H1 (cell line): ENCODE data around the gene TSC2. TPM values are rescaled to one million over a fixed set of nuclear protein-coding genes. Genes with fewer than 3 reads are reported as not detected.

Experiments used
- CTCF ChIP-seq, 3 experiments: IDR thresholded peaks; 1 replicate in 2 of 3; 2 replicates in 1 of 3; pipeline versions ENCODE4 v1.5.1 to v1.6.1; 2011; ENCODE audit warnings: low read length in 3 of 3, mild to moderate bottlenecking in 3 of 3, inconsistent platforms in 2 of 3, low read depth in 1 of 3, moderate library complexity in 1 of 3; ENCODE audit not compliant: insufficient read depth in 1 of 3; ENCODE audit errors: control extremely low read depth in 1 of 3
- EZH2 ChIP-seq: fragments of 200-600 bp; sonication (generic); IDR thresholded peaks from 2 replicates; pipeline ENCODE4 v1.7.1; 2012; ENCODE audit warnings: low read depth, mild to moderate bottlenecking, moderate library complexity, low read length, inconsistent platforms; ENCODE audit not compliant: severe bottlenecking
- HDAC2 ChIP-seq, 2 experiments: fragments of 300-600 bp in 1 of 2; sonication (generic) in 1 of 2; IDR thresholded peaks; 2 replicates each; pipeline ENCODE4 v1.6.1; 2011 to 2012; ENCODE audit warnings: low read depth in 2 of 2, low read length in 2 of 2, mild to moderate bottlenecking in 2 of 2, moderate library complexity in 2 of 2, borderline replicate concordance in 1 of 2, inconsistent platforms in 1 of 2
- KDM4A ChIP-seq: IDR thresholded peaks from one replicate; pipeline ENCODE4 v1.7.1; 2012; ENCODE audit warnings: low read depth, mild to moderate bottlenecking, moderate library complexity, low read length, inconsistent platforms; ENCODE audit not compliant: severe bottlenecking
- NANOG ChIP-seq: IDR thresholded peaks from 2 replicates; pipeline ENCODE4 v1.6.1; 2011; ENCODE audit warnings: low read length, low read depth, mild to moderate bottlenecking, inconsistent platforms; ENCODE audit not compliant: insufficient read depth, poor library complexity, severe bottlenecking
- POLR2AphosphoS5 ChIP-seq: IDR thresholded peaks from 2 replicates; pipeline ENCODE4 v1.6.1; 2011; ENCODE audit warnings: low read depth, low read length
- RNF2 ChIP-seq: fragments of 200-900, 300-1000 bp; sonication (generic); IDR thresholded peaks from 2 replicates; pipeline ENCODE4 v1.7.1; 2016; ENCODE audit warnings: borderline replicate concordance, low read depth, mild to moderate bottlenecking, antibody characterized with exemption, low read length; ENCODE audit not compliant: poor library complexity, severe bottlenecking; ENCODE audit errors: missing control alignments
- SP4 ChIP-seq: IDR thresholded peaks from 2 replicates; pipeline ENCODE4 v1.6.1; 2012; ENCODE audit warnings: low read length, inconsistent platforms
- polyA plus RNA-seq, 7 experiments: library from polyadenylated mRNA; depleted of rRNA in 3 of 7; stranded (reverse) in 5 of 7; unstranded in 2 of 7; fragments of >200 nt in 5 of 7; fragments of 200-250 nt in 2 of 7; gene quantifications; 1 replicate in 5 of 7; 2 replicates in 1 of 7; 4 replicates in 1 of 7; pipeline versions ENCODE4 v1.2.1 to v1.2.3, GENCODE V29; 2011 to 2013; ENCODE audit warnings: missing spikeins in 2 of 7, mixed read lengths in 2 of 7
- total RNA-seq: library from RNA; stranded (reverse); fragmentation: NEBNext Ultra II Directional; extraction: Animal tissue kit (Norgen Biotek cat#: 25700); gene quantifications from 2 replicates; pipeline ENCODE4 v1.2.1, GENCODE V29; 2021

The TSC2 gene
- total and polyA plus RNA-seq, 2 of the 8 experiments (the other 6 are each of a cell fraction or from before 2014, with no cell fraction given), result 65.9 to 96.6 TPM

GRCh38 chr16:2096853-2097595, 49.2 kb downstream of the TSC2 start (continued):
- TF ChIP-seq HDAC2 (IDR thresholded peaks at IDR 0.05; ENCODE audit: borderline replicate concordance in 1 of 2, low read depth in 2 of 2, low read length in 2 of 2) (no peak), NANOG (no peak), POLR2AphosphoS5 (no peak), EZH2 (no peak), CTCF (IDR thresholded peaks at IDR 0.05; ENCODE audit: control extremely low read depth in 1 of 3, insufficient read depth in 1 of 3, low read depth in 1 of 3, low read length in 3 of 3) (no peak), SP4 (no peak), KDM4A (no peak), RNF2 (no peak)
